K562 (cell line): ENCODE measurements around the gene VPS16. TPM values are rescaled to one million over a fixed set of nuclear protein-coding genes. Genes with fewer than 3 reads are reported as not detected.

ENCODE experiments used
- ATAC-seq: fragments of 200-7000 bp; cut with Tn5 transposase; 3 replicates; pipeline ENCODE4 v1.9.1; 2020; ENCODE audit warnings: moderate library complexity
- BruUV-seq: library from RNA; stranded (reverse); fragments of 400-500 nt; replicated peaks from 2 replicates; lab custom pipeline; 2021; lab: Mats Ljungman, UMichigan
- CTCF ChIA-PET: fragments of 300-600 bp; formaldehyde crosslinking; extraction: SDS; loops from one replicate; lab custom pipeline; 2021; ENCODE audit warnings: low intra/inter-chr PET ratio; lab: Yijun Ruan, JAX
- POLR2A ChIA-PET: fragments of 300-600, 350-650 bp; sonication (Branson Sonifier 250); formaldehyde crosslinking; extraction: SDS; loops from one replicate; lab custom pipeline; 2021; ENCODE audit warnings: antibody characterized with exemption, inconsistent platforms; lab: Yijun Ruan, JAX
- DNase-seq, 4 experiments: peaks; one replicate each; pipeline versions ENCODE4 v3.0.0 to v3.0.0-alpha.2; 2011 to 2018; ENCODE audit warnings: low spot score in 3 of 4, mixed read lengths in 3 of 4; ENCODE audit errors: extremely low read depth in 1 of 4
- FAIRE-seq: peaks from 2 replicates; lab custom pipeline; 2011; peaks lifted over from hg19 to GRCh38; lab: Jason Lieb, UNC
- H2AFZ ChIP-seq: 2 replicates; pipeline ENCODE4 v1.6.0; 2011; ENCODE audit warnings: low read depth, low read length, control low read depth, inconsistent platforms
- H3K27ac ChIP-seq: fragments of 200-600 bp; 3 replicates; pipeline ENCODE4 v1.8.0; 2011; ENCODE audit warnings: low read depth, mild to moderate bottlenecking, control low read depth, inconsistent platforms, low read length, moderate library complexity, mixed read lengths; ENCODE audit errors: extremely low read depth
- H3K27me3 ChIP-seq, 2 experiments: fragments of 300-600 bp in 1 of 2; 2 replicates in 1 of 2; 3 replicates in 1 of 2; pipeline versions ENCODE4 v1.6.0 to v1.8.0; 2011; ENCODE audit warnings: inconsistent platforms in 2 of 2, low read length in 2 of 2, mild to moderate bottlenecking in 1 of 2, mixed read lengths in 1 of 2, moderate library complexity in 1 of 2; ENCODE audit not compliant: control insufficient read depth in 2 of 2, insufficient read depth in 2 of 2
- H3K36me3 ChIP-seq: fragments of 300-600 bp; 3 replicates; pipeline ENCODE4 v1.8.0; 2011; ENCODE audit warnings: mild to moderate bottlenecking, low read length, inconsistent platforms; ENCODE audit not compliant: control insufficient read depth, insufficient read depth
- H3K4me1 ChIP-seq, 2 experiments: fragments of 200-600 bp in 1 of 2; replicated peaks in 1 of 2; 2 replicates in 1 of 2; 3 replicates in 1 of 2; pipeline versions ENCODE4 v1.5.1 to v1.8.0; 2011; ENCODE audit warnings: inconsistent platforms in 2 of 2, low read length in 2 of 2, mild to moderate bottlenecking in 1 of 2, mixed read lengths in 1 of 2, moderate library complexity in 1 of 2; ENCODE audit not compliant: control insufficient read depth in 2 of 2, insufficient read depth in 2 of 2
- H3K4me2 ChIP-seq: 2 replicates; pipeline ENCODE4 v1.6.1; 2011; ENCODE audit warnings: low read length, control low read depth, inconsistent platforms, mixed read lengths; ENCODE audit not compliant: insufficient read depth
- H3K4me3 ChIP-seq: fragments of 200-600 bp; sonication (generic), shearing (Covaris generic); 2 replicates; pipeline ENCODE4 v1.5.1; 2016; ENCODE audit warnings: control low read depth, inconsistent platforms
- H3K79me2 ChIP-seq: fragments of 200-600 bp; 3 replicates; pipeline ENCODE4 v1.8.0; 2011; ENCODE audit warnings: low read length, inconsistent platforms; ENCODE audit not compliant: control insufficient read depth, insufficient read depth
- H3K9ac ChIP-seq, 2 experiments: 2 replicates each; pipeline versions ENCODE4 v1.6.0 to v1.6.1; 2011; ENCODE audit warnings: low read depth in 2 of 2, low read length in 2 of 2, control low read depth in 1 of 2, inconsistent platforms in 1 of 2, mild to moderate bottlenecking in 1 of 2, mixed read lengths in 1 of 2; ENCODE audit not compliant: insufficient read depth in 1 of 2
- H3K9me1 ChIP-seq: one replicate; pipeline ENCODE4 v1.6.0; 2011; ENCODE audit warnings: inconsistent platforms, mild to moderate bottlenecking, low read length, moderate library complexity; ENCODE audit not compliant: control insufficient read depth, insufficient read depth
- H3K9me3 ChIP-seq: replicated peaks from 2 replicates; pipeline ENCODE4 v1.5.1; 2011; ENCODE audit warnings: low read depth, low read length, inconsistent platforms; ENCODE audit not compliant: control insufficient read depth, insufficient read depth
- H4K20me1 ChIP-seq: replicated peaks from 2 replicates; pipeline ENCODE4 v1.6.1; 2011; ENCODE audit warnings: low read length, inconsistent platforms, mixed read lengths; ENCODE audit not compliant: control insufficient read depth, insufficient read depth
- CEBPZ ChIP-seq: fragments of 150-350 bp; IDR thresholded peaks from 2 replicates; pipeline ENCODE4 v1.6.1; 2014; ENCODE audit warnings: low read depth, mild to moderate bottlenecking, low read length, borderline replicate concordance
- DIDO1 ChIP-seq: fragments of 450-650 bp; IDR thresholded peaks from 2 replicates; pipeline ENCODE4 v1.6.1; 2016; ENCODE audit warnings: low read depth, missing biosample characterization, missing genetic modification characterization
- HDAC8 ChIP-seq: fragments of 450-650 bp; IDR thresholded peaks from 2 replicates; pipeline ENCODE4 v1.6.1; 2016; ENCODE audit warnings: mild to moderate bottlenecking, missing genetic modification characterization, moderate library complexity, missing compliant biosample characterization
- ILK ChIP-seq: fragments of 450-650 bp; IDR thresholded peaks from 2 replicates; pipeline ENCODE4 v1.6.1; 2016; ENCODE audit warnings: missing genetic modification characterization, low read depth, mild to moderate bottlenecking, missing compliant biosample characterization, moderate library complexity, borderline replicate concordance
- KLF1 ChIP-seq: fragments of 450-650 bp; IDR thresholded peaks from 2 replicates; pipeline ENCODE4 v1.6.1; 2016; ENCODE audit warnings: missing genetic modification characterization, missing compliant biosample characterization
- MCM7 ChIP-seq, 2 experiments: fragments of 450-650 bp; IDR thresholded peaks; 2 replicates each; pipeline ENCODE4 v1.6.1; 2016 to 2018
- NFIX ChIP-seq: fragments of 250-450 bp; sonication (Bioruptor Pico); IDR thresholded peaks from 2 replicates; pipeline ENCODE4 v1.4.0; 2020; ENCODE audit warnings: low read depth, mild to moderate bottlenecking, moderate library complexity
- NR2F6 ChIP-seq: fragments of 450-650 bp; formaldehyde crosslinking; IDR thresholded peaks from 2 replicates; pipeline ENCODE4 v1.4.0; 2020; ENCODE audit warnings: mild to moderate bottlenecking
- RBFOX2 ChIP-seq: fragments of 200-400 bp; formaldehyde crosslinking; IDR thresholded peaks from 2 replicates; pipeline ENCODE4 v1.6.1; 2017; ENCODE audit warnings: low read depth, mild to moderate bottlenecking, low read length, moderate library complexity
- RBM17 ChIP-seq: fragments of 200-400 bp; formaldehyde crosslinking; IDR thresholded peaks from 2 replicates; pipeline ENCODE4 v1.6.1; 2017; ENCODE audit warnings: low read depth, mild to moderate bottlenecking, low read length, borderline replicate concordance
- SMARCE1 ChIP-seq: fragments of 450-650 bp; IDR thresholded peaks from 2 replicates; pipeline ENCODE4 v1.7.1; 2016; ENCODE audit warnings: mild to moderate bottlenecking
- SOX6 ChIP-seq: fragments of 450-650 bp; IDR thresholded peaks from 2 replicates; pipeline ENCODE4 v1.6.1; 2014; ENCODE audit warnings: mild to moderate bottlenecking
- STAT5B ChIP-seq: fragments of 250-450 bp; sonication (Bioruptor Pico); IDR thresholded peaks from 2 replicates; pipeline ENCODE4 v1.8.0; 2021; ENCODE audit warnings: mild to moderate bottlenecking, inconsistent platforms
- TCF3 ChIP-seq: sonication (generic); formaldehyde crosslinking; IDR thresholded peaks from 2 replicates; pipeline ENCODE4 v1.4.0; 2020; ENCODE audit warnings: mild to moderate bottlenecking, missing genetic modification reagents
- THRAP3 ChIP-seq: fragments of 450-650 bp; IDR thresholded peaks from 2 replicates; pipeline ENCODE4 v1.6.1; 2016; ENCODE audit warnings: mild to moderate bottlenecking, inconsistent platforms, borderline replicate concordance
- ZNF592 ChIP-seq: fragments of 450-650 bp; IDR thresholded peaks from 2 replicates; pipeline ENCODE4 v1.6.1; 2017; ENCODE audit warnings: antibody characterized with exemption, mild to moderate bottlenecking
- WGBS: fragments of 100-300 bp; shearing (Covaris generic); methylation state at CpG from one replicate; pipeline ENCODE4 v1.1.6; 2016; ENCODE audit warnings: low coverage, mixed read lengths; ENCODE audit not compliant: insufficient coverage; ENCODE audit errors: missing lambda C conversion rate; 5-methylcytosine and 5-hydroxymethylcytosine counted together
- in situ Hi-C: fragments of 300-500 bp; cut with MboI; formaldehyde crosslinking; loops from 4 replicates; pipeline ENCODE4 v1.15.0; 2018; ENCODE audit warnings: inconsistent platforms, mixed read lengths
- intact Hi-C: fragments of 100-400 bp; cut with micrococcal nuclease; formaldehyde crosslinking; loops from 2 replicates; pipeline ENCODE4 v1.14.2; 2022
- polyA plus RNA-seq, 8 experiments: library from polyadenylated mRNA; depleted of rRNA in 4 of 8; stranded (reverse) in 5 of 8; unstranded in 3 of 8; fragments of >200 nt; fragmentation: Nextera tagmentation in 2 of 8; fragmentation: Illumina TruSeq in 1 of 8; extraction: Ambion mirVana in 2 of 8; extraction: Trizol in 1 of 8; gene quantifications; 2 replicates each; pipeline versions ENCODE4 v1.2.1 to v1.2.3, GENCODE V29; 2011 to 2014; ENCODE audit warnings: inconsistent platforms in 1 of 8, missing spikeins in 1 of 8
- total RNA-seq, 7 experiments: library from RNA; depleted of rRNA in 6 of 7; stranded (reverse); fragments of >200 nt in 6 of 7; fragmentation: Illumina TruSeq in 2 of 7; extraction: Trizol in 2 of 7; gene quantifications; 2 replicates each; pipeline versions ENCODE4 v1.2.1 to v1.2.3, GENCODE V29; 2011 to 2021; ENCODE audit warnings: low replicate concordance in 1 of 7

The VPS16 gene
- total and polyA plus RNA-seq, 9 of the 15 experiments (the other 6 are each of a cell fraction or from before 2014, with no cell fraction given), result 6.8 to 24.7 (median 14.0) TPM

GRCh38 chr20:2794866-2795447, 45.6 kb upstream of the VPS16 start:
- no peak overlapping the region for H2AFZ ChIP-seq
- peaks cover 2 to 20% of the 10 kb centered on the region in 2 experiments; a peak in 4 of 5 replicates for H3K4me1 ChIP-seq
- ATAC-seq (no peak; the same call in 2 of the 3 replicates), FAIRE-seq (no peak), DNase-seq (no peak)
- intact Hi-C loops (no loop called here), in situ Hi-C loops (no loop called here)
- H3K27ac ChIP-seq, result no peak overlapping the region
- peaks cover 12% of the 10 kb centered on the region; the same call in 1 of the 2 replicates for H4K20me1 ChIP-seq
- ChIA-PET CTCF (no interaction called here), POLR2A (interaction anchor here (0.6 kb wide), 1 partner anchor 143 kb away, joined by 3 read pairs; no protein-coding TSS in a partner anchor)
- H3K4me3 ChIP-seq, result no peak overlapping the region
- H3K9me3 ChIP-seq, result no peaks in the 10 kb centered on the region
- no peaks in the 10 kb centered on the region for H3K9me1 ChIP-seq
- peak overlapping the region in 1 of 2 experiments; percentile 45; a peak in 1 of 4 replicates for H3K9ac ChIP-seq
- H3K79me2 ChIP-seq, result no peaks in the 10 kb centered on the region
- no TSS peak for BruUV-seq
- H3K4me2 ChIP-seq, result peak overlapping the region; percentile 14; the same call in 1 of the 2 replicates
- H3K36me3 ChIP-seq, result no peaks in the 10 kb centered on the region
- peaks cover 15 to 57% of the 10 kb centered on the region in 2 experiments; a peak in 4 of 5 replicates for H3K27me3 ChIP-seq
- 0% methylated on average over 8 of the region's 11 CpGs for WGBS
- TF ChIP-seq NFIX, result no peak
- no peak for TF ChIP-seq ZNF592
- TF ChIP-seq KLF1, result no peak
- TF ChIP-seq HDAC8 (tag), result no peak
- no peak for TF ChIP-seq THRAP3
- TF ChIP-seq STAT5B (CRISPR knock-in tag), result no peak
- TF ChIP-seq NR2F6 (CRISPR knock-in tag), result no peak
- TF ChIP-seq ILK (tag), result no peak
- TF ChIP-seq CEBPZ, result no peak
- TF ChIP-seq TCF3 (CRISPR knock-in tag), result no peak
- TF ChIP-seq RBFOX2, result no peak
- no peak for TF ChIP-seq DIDO1 (tag)
- no peak for TF ChIP-seq SOX6
- TF ChIP-seq SMARCE1, result no peak
- TF ChIP-seq MCM7 (IDR thresholded peaks at IDR 0.05), result no peak
- no peak for TF ChIP-seq RBM17
